Measurements from ENCODE around the gene VCP. TPM values are rescaled to one million over a fixed set of nuclear protein-coding genes. Genes with fewer than 3 reads are reported as not detected.
"Not testable (repeated sequence)": the region's sequence is repeated elsewhere in the genome, so short reads cannot be mapped to it uniquely, and the experiment has no call there.

The VCP gene
- total RNA-seq, 1 donor from 2014 or later: 268 TPM

GRCh38 chr9:35028341-35028740, 44.1 kb downstream of the VCP start:
- no peak for DNase-seq (ENCODE audit: extremely low spot score, unreplicated experiment)

GRCh38 chr9:35027860-35028259, 44.6 kb downstream of the VCP start:
- peaks cover 3% of the 10 kb centered on the region for H3K4me1 Mint-ChIP-seq (ENCODE audit: unreplicated experiment)
- H3K9me3 Mint-ChIP-seq (ENCODE audit: unreplicated experiment): no peaks in the 10 kb centered on the region
- TF ChIP-seq CTCF (IDR thresholded peaks at IDR 0.05): no peak
- no peak overlapping the region for H3K4me3 Mint-ChIP-seq (ENCODE audit: unreplicated experiment)
- no peaks in the 10 kb centered on the region for H3K27me3 Mint-ChIP-seq (ENCODE audit: unreplicated experiment)
- peaks cover 18% of the 10 kb centered on the region for H3K36me3 Mint-ChIP-seq (ENCODE audit: unreplicated experiment)
- DNase-seq (ENCODE audit: extremely low spot score, unreplicated experiment): no peak
- no peak overlapping the region for H3K27ac Mint-ChIP-seq (ENCODE audit: unreplicated experiment)

More at GRCh38 chr9:35028341-35028740, 44.1 kb downstream of the VCP start:
- H3K4me3 Mint-ChIP-seq (ENCODE audit: unreplicated experiment): no peak overlapping the region
- H3K27ac Mint-ChIP-seq (ENCODE audit: unreplicated experiment): no peak overlapping the region
- no peaks in the 10 kb centered on the region for H3K9me3 Mint-ChIP-seq (ENCODE audit: unreplicated experiment)
- no peaks in the 10 kb centered on the region for H3K27me3 Mint-ChIP-seq (ENCODE audit: unreplicated experiment)
- H3K4me1 Mint-ChIP-seq (ENCODE audit: unreplicated experiment): peaks cover 3% of the 10 kb centered on the region
- peaks cover 23% of the 10 kb centered on the region for H3K36me3 Mint-ChIP-seq (ENCODE audit: unreplicated experiment)
- TF ChIP-seq CTCF (IDR thresholded peaks at IDR 0.05): no peak

- Mint-ChIP-seq H3K27me3 (ENCODE audit: unreplicated experiment) (no peaks in the 10 kb centered on the region), H3K27ac (ENCODE audit: unreplicated experiment) (no peak overlapping the region), H3K36me3 (ENCODE audit: unreplicated experiment) (peaks cover 19% of the 10 kb centered on the region), H3K9me3 (ENCODE audit: unreplicated experiment) (no peaks in the 10 kb centered on the region), H3K4me3 (ENCODE audit: unreplicated experiment) (no peak overlapping the region), H3K4me1 (ENCODE audit: unreplicated experiment) (peaks cover 3% of the 10 kb centered on the region)
- TF ChIP-seq CTCF (IDR thresholded peaks at IDR 0.05): no peak
- no peak for DNase-seq (ENCODE audit: extremely low spot score, unreplicated experiment)
Measured at GRCh38 chr9:35027374-35027773, 45.1 kb downstream of the VCP start.

GRCh38 chr9:35026671-35027070, 45.8 kb downstream of the VCP start:
- peaks cover 24% of the 10 kb centered on the region for H3K36me3 Mint-ChIP-seq (ENCODE audit: unreplicated experiment)
- H3K4me3 Mint-ChIP-seq (ENCODE audit: unreplicated experiment): no peak overlapping the region
- no peaks in the 10 kb centered on the region for H3K9me3 Mint-ChIP-seq (ENCODE audit: unreplicated experiment)
- no peaks in the 10 kb centered on the region for H3K27me3 Mint-ChIP-seq (ENCODE audit: unreplicated experiment)
- no peak overlapping the region for H3K27ac Mint-ChIP-seq (ENCODE audit: unreplicated experiment)
- DNase-seq (ENCODE audit: extremely low spot score, unreplicated experiment): no peak
- no peak for TF ChIP-seq CTCF (IDR thresholded peaks at IDR 0.05)
- H3K4me1 Mint-ChIP-seq (ENCODE audit: unreplicated experiment): peaks cover 3% of the 10 kb centered on the region

GRCh38 chr9:35023443-35023842, 49.0 kb downstream of the VCP start:
- H3K36me3 Mint-ChIP-seq (ENCODE audit: unreplicated experiment): peaks cover 39% of the 10 kb centered on the region
- H3K27me3 Mint-ChIP-seq (ENCODE audit: unreplicated experiment); H3K4me3 Mint-ChIP-seq (ENCODE audit: unreplicated experiment); H3K27ac Mint-ChIP-seq (ENCODE audit: unreplicated experiment); H3K9me3 Mint-ChIP-seq (ENCODE audit: unreplicated experiment); H3K4me1 Mint-ChIP-seq (ENCODE audit: unreplicated experiment); DNase-seq (ENCODE audit: extremely low spot score, unreplicated experiment): not testable (repeated sequence)

- no peak for TF ChIP-seq CTCF (IDR thresholded peaks at IDR 0.05)
- no peak for DNase-seq (ENCODE audit: extremely low spot score, unreplicated experiment)
- Mint-ChIP-seq H3K4me1 (ENCODE audit: unreplicated experiment) (no peaks in the 10 kb centered on the region), H3K4me3 (ENCODE audit: unreplicated experiment) (no peak overlapping the region), H3K27me3 (ENCODE audit: unreplicated experiment) (no peaks in the 10 kb centered on the region), H3K9me3 (ENCODE audit: unreplicated experiment) (peaks cover 26% of the 10 kb centered on the region), H3K36me3 (ENCODE audit: unreplicated experiment) (peaks cover 55% of the 10 kb centered on the region), H3K27ac (ENCODE audit: unreplicated experiment) (no peak overlapping the region)
Measured at GRCh38 chr9:35014517-35014916, 57.9 kb downstream of the VCP start.

Measured in osteocyte (in vitro differentiated cells).